ENCODE measurements around the gene MAPK1. TPM values are rescaled to one million over a fixed set of nuclear protein-coding genes. Genes with fewer than 3 reads are reported as not detected.

The MAPK1 gene
- total and polyA plus RNA-seq, 9 of the 15 experiments (the other 6 are each of a cell fraction or from before 2014, with no cell fraction given), result 46.3 to 575 (median 283) TPM

- TF ChIP-seq ATF3 (IDR thresholded peaks at IDR 0.05) (no peak), ATF3 (CRISPR knock-in tag; conservative IDR thresholded peaks at IDR 0.05) (0 out of 2 replicates have a peak, but pooled peaks have one; percentile 22), MLX (CRISPR knock-in tag; conservative IDR thresholded peaks at IDR 0.05) (peak in 1 of 2 experiments; percentile 86; a peak in 1 of 4 replicates), E2F5 (CRISPR knock-in tag; IDR thresholded peaks at IDR 0.05) (peak; percentile 9; the same call in 1 of the 2 replicates)
Observed at GRCh38 chr22:21768435-21768834, 99.0 kb downstream of the MAPK1 start (continued).

- CTCF ChIA-PET (ENCODE audit: low intra/inter-chr PET ratio), result no interaction called here
- FAIRE-seq (no peak), DNase-seq (ENCODE audit: extremely low read depth in 1 of 4, low spot score in 3 of 4) (peak in 1 of 4 experiments; percentile 31), ATAC-seq (peak; percentile 12)
- intact Hi-C loops (cut with micrococcal nuclease), result no loop called here
- Histone ChIP-seq H3K27me3 (ENCODE audit: control insufficient read depth in 2 of 2, insufficient read depth in 2 of 2, low read length in 2 of 2) (no peaks in the 10 kb centered on the region), H3K4me3 (no peak overlapping the region), H2AFZ (ENCODE audit: low read depth, low read length) (no peak overlapping the region), H3K9me1 (ENCODE audit: control insufficient read depth, insufficient read depth, low read length) (no peaks in the 10 kb centered on the region), H3K9ac (ENCODE audit: insufficient read depth in 1 of 2, low read depth in 2 of 2, low read length in 2 of 2) (peak overlapping the region in 1 of 2 experiments; percentile 21; a peak in 1 of 4 replicates), H3K9me3 (replicated peaks; ENCODE audit: control insufficient read depth, insufficient read depth, low read depth, low read length) (no peaks in the 10 kb centered on the region), H3K27ac (ENCODE audit: extremely low read depth, low read depth, low read length) (no peak overlapping the region), H3K4me2 (ENCODE audit: insufficient read depth, low read length) (no peak overlapping the region), H3K79me2 (ENCODE audit: control insufficient read depth, insufficient read depth, low read length) (no peaks in the 10 kb centered on the region), H3K36me3 (ENCODE audit: control insufficient read depth, insufficient read depth, low read length) (peaks cover 97% of the 10 kb centered on the region), H4K20me1 (replicated peaks; ENCODE audit: control insufficient read depth, insufficient read depth, low read length) (peaks cover 5% of the 10 kb centered on the region), H3K4me1 (replicated peaks in 1 of 2; ENCODE audit: control insufficient read depth in 2 of 2, insufficient read depth in 2 of 2, low read length in 2 of 2) (peaks cover 0 to 5% of the 10 kb centered on the region in 2 experiments; a peak in 1 of 5 replicates)
- BruUV-seq (replicated peaks), result no TSS peak
- WGBS (ENCODE audit: insufficient coverage, low coverage, missing lambda C conversion rate), result 90% methylated on average over 15 of the region's 15 CpGs
- in situ Hi-C loops (cut with MboI), result no loop called here
- POLR2A ChIA-PET, result interaction anchor here (0.6 to 9.3 kb wide), 8 partner anchors 9 to 109 kb away, joined by 3 to 258 read pairs (median 6); no protein-coding TSS in a partner anchor
- TF ChIP-seq MCM7 (IDR thresholded peaks at IDR 0.05), result no peak
- TF ChIP-seq SREBF2 (CRISPR knock-in tag; IDR thresholded peaks at IDR 0.05), result no peak
- TF ChIP-seq ETV6 (IDR thresholded peaks at IDR 0.05; ENCODE audit: borderline replicate concordance in 1 of 2, low read depth in 2 of 2, low read length in 1 of 2), result no peak
- TF ChIP-seq ETV6 (CRISPR knock-in tag; IDR thresholded peaks at IDR 0.05; ENCODE audit: borderline replicate concordance), result no peak
- TF ChIP-seq PKNOX1 (IDR thresholded peaks at IDR 0.05), result no peak
- 0 out of 2 replicates have a peak, but pooled peaks have one; percentile 43 for TF ChIP-seq ZBTB1 (CRISPR knock-in tag; IDR thresholded peaks at IDR 0.05; ENCODE audit: borderline replicate concordance, low read depth)
- no peak for TF ChIP-seq CBX8 (IDR thresholded peaks at IDR 0.05; ENCODE audit: borderline replicate concordance, extremely low read depth, low read depth, low read length, poor library complexity, severe bottlenecking)
- no peak for TF ChIP-seq ZEB2 (IDR thresholded peaks at IDR 0.05)
- TF ChIP-seq MTA1 (IDR thresholded peaks at IDR 0.05; ENCODE audit: borderline replicate concordance), result no peak
- no peak for TF ChIP-seq ESRRB (CRISPR knock-in tag; IDR thresholded peaks at IDR 0.05; ENCODE audit: borderline replicate concordance)
- TF ChIP-seq ZNF146 (CRISPR knock-in tag; IDR thresholded peaks at IDR 0.05; ENCODE audit: unreplicated experiment), result no peak
Observed at GRCh38 chr22:21766691-21767462, 100.6 kb downstream of the MAPK1 start.
